GM23338 (cell line): ENCODE measurements around the gene EXOG. TPM values are rescaled to one million over a fixed set of nuclear protein-coding genes. Genes with fewer than 3 reads are reported as not detected.

Experiments used
- ATAC-seq: fragments of 200-7000 bp; cut with Tn5 transposase; 3 replicates; pipeline ENCODE4 v1.9.1; 2020
- DNase-seq: peaks from one replicate; pipeline ENCODE4 v3.0.0-alpha.2; 2015; ENCODE audit warnings: low spot score
- H2AFZ ChIP-seq: fragments of 200-600 bp; sonication (generic); 2 replicates; pipeline ENCODE4 v1.8.0; 2016; ENCODE audit warnings: antibody characterized with exemption, mild to moderate bottlenecking, moderate library complexity
- H3F3A ChIP-seq: fragments of 200-600 bp; sonication (generic); replicated peaks from 2 replicates; pipeline ENCODE4 v1.8.0; 2017; ENCODE audit warnings: antibody characterized with exemption, mixed run types, low read depth
- H3K27ac ChIP-seq: fragments of 200-600 bp; sonication (generic); 2 replicates; pipeline ENCODE4 v1.6.1; 2016; ENCODE audit warnings: low read depth
- H3K27me3 ChIP-seq: fragments of 200-600 bp; sonication (generic); 2 replicates; pipeline ENCODE4 v1.8.0; 2016; ENCODE audit warnings: mild to moderate bottlenecking, mixed run types, moderate library complexity; ENCODE audit not compliant: insufficient read depth
- H3K36me3 ChIP-seq: fragments of 200-600 bp; sonication (generic); 2 replicates; pipeline ENCODE4 v1.8.0; 2016; ENCODE audit warnings: mild to moderate bottlenecking; ENCODE audit not compliant: insufficient read depth
- H3K4me1 ChIP-seq: fragments of 200-600 bp; sonication (generic); 2 replicates; pipeline ENCODE4 v1.8.0; 2016; ENCODE audit warnings: mild to moderate bottlenecking, moderate library complexity; ENCODE audit not compliant: insufficient read depth
- H3K4me2 ChIP-seq: fragments of 200-600 bp; sonication (generic); 2 replicates; pipeline ENCODE4 v1.7.1; 2017; ENCODE audit warnings: mixed run types
- H3K4me3 ChIP-seq: fragments of 200-600 bp; sonication (generic); 2 replicates; pipeline ENCODE4 v1.6.1; 2016; ENCODE audit warnings: mixed run types
- H3K79me2 ChIP-seq: fragments of 200-600 bp; sonication (generic); replicated peaks from 2 replicates; pipeline ENCODE4 v1.8.0; 2017; ENCODE audit warnings: mild to moderate bottlenecking; ENCODE audit not compliant: insufficient read depth
- H3K9me2 ChIP-seq: fragments of 200-600 bp; sonication (generic); 2 replicates; pipeline ENCODE4 v1.8.0; 2017; ENCODE audit not compliant: insufficient read depth
- H4K20me1 ChIP-seq: fragments of 200-600 bp; sonication (generic); replicated peaks from 2 replicates; pipeline ENCODE4 v1.8.0; 2017; ENCODE audit warnings: mild to moderate bottlenecking; ENCODE audit not compliant: insufficient read depth
- H3K27ac Mint-ChIP-seq: 2 replicates; pipeline ENCODE4 v1.8.0; 2020; ENCODE audit warnings: inconsistent platforms, mild to moderate bottlenecking, moderate library complexity, mixed read lengths
- H3K27me3 Mint-ChIP-seq: 3 replicates; pipeline ENCODE4 v1.8.0; 2022; ENCODE audit warnings: low read depth, mild to moderate bottlenecking, moderate library complexity, mixed read lengths, inconsistent platforms; ENCODE audit not compliant: insufficient read depth, poor library complexity
- H3K36me3 Mint-ChIP-seq: 3 replicates; pipeline ENCODE4 v1.8.0; 2021; ENCODE audit warnings: low read depth, mild to moderate bottlenecking, inconsistent platforms, moderate library complexity, mixed read lengths
- H3K4me1 Mint-ChIP-seq: 3 replicates; pipeline ENCODE4 v1.8.0; 2020; ENCODE audit warnings: mild to moderate bottlenecking, inconsistent platforms, mixed read lengths
- H3K4me3 Mint-ChIP-seq: 3 replicates; pipeline ENCODE4 v1.8.0; 2021; ENCODE audit warnings: moderate library complexity, mild to moderate bottlenecking, inconsistent platforms, mixed read lengths
- H3K9me3 Mint-ChIP-seq: 3 replicates; pipeline ENCODE4 v1.8.0; 2020; ENCODE audit warnings: moderate library complexity, mild to moderate bottlenecking, inconsistent platforms, mixed read lengths
- EZH2 ChIP-seq: fragments of 200-600 bp; sonication (generic); IDR thresholded peaks from one replicate; pipeline ENCODE4 v1.8.0; 2017; ENCODE audit warnings: antibody characterized with exemption, mild to moderate bottlenecking, low read depth; ENCODE audit not compliant: unreplicated experiment
- EZH2phosphoT487 ChIP-seq: fragments of 200-600 bp; sonication (generic); IDR thresholded peaks from one replicate; pipeline ENCODE4 v1.8.1; 2018; ENCODE audit warnings: antibody characterized with exemption; ENCODE audit not compliant: unreplicated experiment
- JUNB ChIP-seq: IDR thresholded peaks from one replicate; pipeline ENCODE4 v1.6.1; 2016; ENCODE audit warnings: antibody characterized with exemption; ENCODE audit not compliant: unreplicated experiment
- POLR2AphosphoS5 ChIP-seq: IDR thresholded peaks from 2 replicates; pipeline ENCODE4 v1.6.1; 2016; ENCODE audit warnings: antibody characterized with exemption, low read depth
- REST ChIP-seq: IDR thresholded peaks from one replicate; pipeline ENCODE4 v1.6.1; 2018; ENCODE audit warnings: antibody characterized with exemption; ENCODE audit not compliant: unreplicated experiment
- STAT1 ChIP-seq: IDR thresholded peaks from one replicate; pipeline ENCODE4 v1.6.1; 2016; ENCODE audit warnings: antibody characterized with exemption; ENCODE audit not compliant: unreplicated experiment
- ZNF114 ChIP-seq: fragments of 250-450 bp; sonication (Bioruptor Pico); IDR thresholded peaks from 2 replicates; pipeline ENCODE4 v1.5.0; 2020; ENCODE audit warnings: mild to moderate bottlenecking, moderate library complexity
- ZNF331 ChIP-seq: fragments of 250-450 bp; sonication (Bioruptor Pico); IDR thresholded peaks from 2 replicates; pipeline ENCODE4 v1.5.0; 2020; ENCODE audit warnings: low read depth, mild to moderate bottlenecking, moderate library complexity
- polyA plus RNA-seq: library from polyadenylated mRNA; unstranded; fragments of >200 nt; fragmentation: Nextera tagmentation; extraction: Ambion mirVana; gene quantifications from 2 replicates; pipeline ENCODE4 v1.2.1, GENCODE V29; 2016
- total RNA-seq: library from RNA; depleted of rRNA; stranded (reverse); fragments of >200 nt; shearing (Covaris generic); gene quantifications from 2 replicates; pipeline ENCODE4 v1.2.3, GENCODE V29; 2014
- TF ChIP-seq, protein P1 (sequence below), 2 experiments: fragments of 200-600 bp in 1 of 2; sonication (generic) in 1 of 2; conservative IDR thresholded peaks; 2 replicates each; pipeline versions ENCODE4 v1.5.1 to v1.6.1; 2016 to 2017; ENCODE audit warnings: antibody characterized with exemption in 2 of 2, low read depth in 2 of 2, mild to moderate bottlenecking in 2 of 2, moderate library complexity in 1 of 2
- TF ChIP-seq, protein P2 (sequence below): IDR thresholded peaks from 2 replicates; pipeline ENCODE4 v1.6.1; 2016; ENCODE audit warnings: antibody characterized with exemption

EXOG gene
- total and polyA plus RNA-seq, 2 experiments from 2014 or later = 9.7 to 11.3 TPM

- Mint-ChIP-seq H3K36me3 (peaks cover 34% of the 10 kb centered on the region), H3K4me3 (no peak overlapping the region), H3K4me1 (peaks cover 4% of the 10 kb centered on the region; the same call in 2 of the 3 replicates), H3K27me3 (peaks cover 6% of the 10 kb centered on the region), H3K27ac (no peak overlapping the region), H3K9me3 (no peaks in the 10 kb centered on the region; the same call in 2 of the 3 replicates)
- no peaks in the 10 kb centered on the region for H3K9me2 ChIP-seq
- peaks cover 7% of the 10 kb centered on the region; the same call in 1 of the 2 replicates for H3K36me3 ChIP-seq
- peak overlapping the region; percentile 39; the same call in 1 of the 2 replicates for H3K27ac ChIP-seq
- H3F3A ChIP-seq = no peaks in the 10 kb centered on the region
- H3K4me2 ChIP-seq = no peak overlapping the region
- H3K4me1 ChIP-seq = peaks cover 7% of the 10 kb centered on the region
- TF ChIP-seq EZH2 (no peak), STAT1 (no peak), JUNB (no peak), ZNF331 (CRISPR knock-in tag) (no peak), EZH2phosphoT487 (no peak), POLR2AphosphoS5 (no peak), ZNF114 (CRISPR knock-in tag) (no peak), REST (no peak)
- TF ChIP-seq, protein P1, sequence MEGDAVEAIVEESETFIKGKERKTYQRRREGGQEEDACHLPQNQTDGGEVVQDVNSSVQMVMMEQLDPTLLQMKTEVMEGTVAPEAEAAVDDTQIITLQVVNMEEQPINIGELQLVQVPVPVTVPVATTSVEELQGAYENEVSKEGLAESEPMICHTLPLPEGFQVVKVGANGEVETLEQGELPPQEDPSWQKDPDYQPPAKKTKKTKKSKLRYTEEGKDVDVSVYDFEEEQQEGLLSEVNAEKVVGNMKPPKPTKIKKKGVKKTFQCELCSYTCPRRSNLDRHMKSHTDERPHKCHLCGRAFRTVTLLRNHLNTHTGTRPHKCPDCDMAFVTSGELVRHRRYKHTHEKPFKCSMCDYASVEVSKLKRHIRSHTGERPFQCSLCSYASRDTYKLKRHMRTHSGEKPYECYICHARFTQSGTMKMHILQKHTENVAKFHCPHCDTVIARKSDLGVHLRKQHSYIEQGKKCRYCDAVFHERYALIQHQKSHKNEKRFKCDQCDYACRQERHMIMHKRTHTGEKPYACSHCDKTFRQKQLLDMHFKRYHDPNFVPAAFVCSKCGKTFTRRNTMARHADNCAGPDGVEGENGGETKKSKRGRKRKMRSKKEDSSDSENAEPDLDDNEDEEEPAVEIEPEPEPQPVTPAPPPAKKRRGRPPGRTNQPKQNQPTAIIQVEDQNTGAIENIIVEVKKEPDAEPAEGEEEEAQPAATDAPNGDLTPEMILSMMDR (conservative IDR thresholded peaks at IDR 0.05; ENCODE audit: low read depth in 2 of 2) = no peak
- TF ChIP-seq, protein P2, sequence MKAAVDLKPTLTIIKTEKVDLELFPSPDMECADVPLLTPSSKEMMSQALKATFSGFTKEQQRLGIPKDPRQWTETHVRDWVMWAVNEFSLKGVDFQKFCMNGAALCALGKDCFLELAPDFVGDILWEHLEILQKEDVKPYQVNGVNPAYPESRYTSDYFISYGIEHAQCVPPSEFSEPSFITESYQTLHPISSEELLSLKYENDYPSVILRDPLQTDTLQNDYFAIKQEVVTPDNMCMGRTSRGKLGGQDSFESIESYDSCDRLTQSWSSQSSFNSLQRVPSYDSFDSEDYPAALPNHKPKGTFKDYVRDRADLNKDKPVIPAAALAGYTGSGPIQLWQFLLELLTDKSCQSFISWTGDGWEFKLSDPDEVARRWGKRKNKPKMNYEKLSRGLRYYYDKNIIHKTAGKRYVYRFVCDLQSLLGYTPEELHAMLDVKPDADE = no peak
- ATAC-seq (no peak), DNase-seq (no peak)
- no peaks in the 10 kb centered on the region for H3K27me3 ChIP-seq
- H3K4me3 ChIP-seq = no peak overlapping the region
- no peaks in the 10 kb centered on the region for H4K20me1 ChIP-seq
- no peak overlapping the region for H2AFZ ChIP-seq
- peaks cover 5% of the 10 kb centered on the region; the same call in 1 of the 2 replicates for H3K79me2 ChIP-seq
These were observed 4.7 kb downstream of the EXOG start for GRCh38 chr3:38500688-38501417.
